ENCODE measurements around the gene ZSWIM6.

GRCh38 chr5:61301341-61302199 lies 30.5 kb upstream of the ZSWIM6 start:
- TF ChIP-seq CTCF (conservative IDR thresholded peaks at IDR 0.05; ENCODE audit: low read length) (no peak), EZH2phosphoT487 (IDR thresholded peaks at IDR 0.05; ENCODE audit: borderline replicate concordance, low read depth, low read length) (no peak)
